ENCODE results near the gene OTX2. TPM values are rescaled to one million over a fixed set of nuclear protein-coding genes. Genes with fewer than 3 reads are reported as not detected.

Gene OTX2
- total RNA-seq, 1 experiment from 2014 or later: not detected

DNA sequence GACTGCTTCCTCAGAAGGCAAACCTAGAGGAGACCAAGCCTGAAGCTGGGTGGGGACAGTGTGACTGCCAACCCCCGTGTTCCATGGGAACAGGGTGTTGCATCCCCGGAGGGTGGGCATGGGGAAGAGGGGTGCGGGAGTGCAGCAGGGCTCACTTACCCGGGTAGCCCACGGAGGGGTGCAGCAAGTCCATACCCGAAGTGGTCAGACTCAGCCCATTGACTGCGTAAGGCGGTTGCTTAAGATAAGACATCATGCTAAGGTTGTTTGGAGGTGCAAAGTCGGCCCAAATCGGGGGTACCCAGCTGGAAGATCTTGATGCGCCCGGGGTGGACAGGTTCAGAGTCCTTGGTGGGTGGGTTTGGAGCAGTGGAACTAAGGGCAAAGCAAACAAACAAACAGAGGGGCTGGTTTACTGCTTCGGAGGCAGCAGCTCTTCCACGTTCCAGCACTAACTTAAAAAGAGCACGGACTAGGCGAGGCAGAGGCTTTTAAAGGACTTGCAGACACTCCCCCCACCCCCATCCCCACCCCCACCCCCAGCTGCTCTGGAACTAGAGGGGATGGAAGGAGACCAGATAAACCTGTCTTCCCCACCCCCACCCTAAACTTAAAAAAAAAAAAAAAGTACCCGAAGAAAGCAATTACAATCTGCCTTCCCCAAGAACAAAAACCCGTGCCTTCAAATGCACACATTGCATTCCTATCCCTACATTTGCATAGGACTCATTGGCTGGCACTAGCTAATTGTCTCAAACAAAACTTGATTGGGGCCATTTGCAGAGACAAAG is 4.9 kb downstream of the OTX2 start:
- no peak for ATAC-seq
- Histone ChIP-seq H3K4me1 (ENCODE audit: control insufficient read depth in 1 of 2, insufficient read depth in 2 of 2, low read length in 2 of 2) (no peaks in the 10 kb centered on the region), H3K9me2 (ENCODE audit: insufficient read depth) (no peaks in the 10 kb centered on the region), H3K9ac (ENCODE audit: low read length) (no peak overlapping the region), H4K20me1 (ENCODE audit: insufficient read depth) (no peaks in the 10 kb centered on the region), H3K36me3 (ENCODE audit: control insufficient read depth in 1 of 2, insufficient read depth in 2 of 2, low read length in 2 of 2) (no peaks in the 10 kb centered on the region), H3K27ac (ENCODE audit: low read depth, low read length) (no peak overlapping the region), H3K27me3 (ENCODE audit: insufficient read depth, low read length) (peaks cover 68% of the 10 kb centered on the region), H3K4me2 (ENCODE audit: low read length) (no peak overlapping the region), H2AFZ (ENCODE audit: low read depth, low read length, poor library complexity, severe bottlenecking) (no peak overlapping the region), H3K9me3 (ENCODE audit: control insufficient read depth in 1 of 2, insufficient read depth in 1 of 2, low read depth in 1 of 2, low read length in 2 of 2) (no peaks in the 10 kb centered on the region), H3K4me3 (replicated peaks in 1 of 2; ENCODE audit: low read depth in 1 of 2, low read length in 2 of 2) (no peak overlapping the region), H3K79me2 (ENCODE audit: insufficient read depth, low read length) (no peaks in the 10 kb centered on the region)
- ChIA-PET RAD21 (ENCODE audit: low non-redundant PET in 1 of 2, low total read pairs in 2 of 2, uncharacterized antibody in 2 of 2, unreplicated experiment in 2 of 2) (no interaction called here), CTCF (no interaction called here), POLR2A (no interaction called here)
- no TSS peak for BruUV-seq (replicated peaks)
- DNase-seq (ENCODE audit: low read depth, low spot score): no peak
- no peak for TF ChIP-seq CEBPB (IDR thresholded peaks at IDR 0.05; ENCODE audit: low read depth)
- TF ChIP-seq EZH2 (IDR thresholded peaks at IDR 0.05): no peak
- TF ChIP-seq EZH2phosphoT487 (IDR thresholded peaks at IDR 0.05; ENCODE audit: borderline replicate concordance): no peak
- no peak for TF ChIP-seq RAD21 (IDR thresholded peaks at IDR 0.05; ENCODE audit: low read depth)
- TF ChIP-seq, protein P1, sequence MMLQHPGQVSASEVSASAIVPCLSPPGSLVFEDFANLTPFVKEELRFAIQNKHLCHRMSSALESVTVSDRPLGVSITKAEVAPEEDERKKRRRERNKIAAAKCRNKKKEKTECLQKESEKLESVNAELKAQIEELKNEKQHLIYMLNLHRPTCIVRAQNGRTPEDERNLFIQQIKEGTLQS (IDR thresholded peaks at IDR 0.05): no peak
- no peak for TF ChIP-seq SIN3A (IDR thresholded peaks at IDR 0.05; ENCODE audit: low read depth)
- TF ChIP-seq SRF (IDR thresholded peaks at IDR 0.05; ENCODE audit: low read depth): no peak
- no peak for TF ChIP-seq JUND (IDR thresholded peaks at IDR 0.05)
- TF ChIP-seq, protein P2, sequence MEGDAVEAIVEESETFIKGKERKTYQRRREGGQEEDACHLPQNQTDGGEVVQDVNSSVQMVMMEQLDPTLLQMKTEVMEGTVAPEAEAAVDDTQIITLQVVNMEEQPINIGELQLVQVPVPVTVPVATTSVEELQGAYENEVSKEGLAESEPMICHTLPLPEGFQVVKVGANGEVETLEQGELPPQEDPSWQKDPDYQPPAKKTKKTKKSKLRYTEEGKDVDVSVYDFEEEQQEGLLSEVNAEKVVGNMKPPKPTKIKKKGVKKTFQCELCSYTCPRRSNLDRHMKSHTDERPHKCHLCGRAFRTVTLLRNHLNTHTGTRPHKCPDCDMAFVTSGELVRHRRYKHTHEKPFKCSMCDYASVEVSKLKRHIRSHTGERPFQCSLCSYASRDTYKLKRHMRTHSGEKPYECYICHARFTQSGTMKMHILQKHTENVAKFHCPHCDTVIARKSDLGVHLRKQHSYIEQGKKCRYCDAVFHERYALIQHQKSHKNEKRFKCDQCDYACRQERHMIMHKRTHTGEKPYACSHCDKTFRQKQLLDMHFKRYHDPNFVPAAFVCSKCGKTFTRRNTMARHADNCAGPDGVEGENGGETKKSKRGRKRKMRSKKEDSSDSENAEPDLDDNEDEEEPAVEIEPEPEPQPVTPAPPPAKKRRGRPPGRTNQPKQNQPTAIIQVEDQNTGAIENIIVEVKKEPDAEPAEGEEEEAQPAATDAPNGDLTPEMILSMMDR (IDR thresholded peaks at IDR 0.05 in 2 of 3, conservative IDR thresholded peaks at IDR 0.05 in 1 of 3; ENCODE audit: borderline replicate concordance in 1 of 3, insufficient read depth in 1 of 3, low read depth in 2 of 3, low read length in 2 of 3): no peak
- no peak for TF ChIP-seq FOSL1 (IDR thresholded peaks at IDR 0.05; ENCODE audit: low read depth)
- TF ChIP-seq POLR2A (IDR thresholded peaks at IDR 0.05; ENCODE audit: borderline replicate concordance, extremely low read depth, insufficient read depth, insufficient read length): no peak
- TF ChIP-seq, protein P3, sequence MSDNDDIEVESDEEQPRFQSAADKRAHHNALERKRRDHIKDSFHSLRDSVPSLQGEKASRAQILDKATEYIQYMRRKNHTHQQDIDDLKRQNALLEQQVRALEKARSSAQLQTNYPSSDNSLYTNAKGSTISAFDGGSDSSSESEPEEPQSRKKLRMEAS (IDR thresholded peaks at IDR 0.05): no peak
- TF ChIP-seq EGR1 (IDR thresholded peaks at IDR 0.05; ENCODE audit: low read depth): no peak
- TF ChIP-seq ELF1 (IDR thresholded peaks at IDR 0.05; ENCODE audit: borderline replicate concordance, low read depth): no peak
- no peak for TF ChIP-seq POLR2AphosphoS5 (IDR thresholded peaks at IDR 0.05; ENCODE audit: low read depth, low read length)
- no peak for TF ChIP-seq ZFX (IDR thresholded peaks at IDR 0.05)
- TF ChIP-seq TCF7L2 (IDR thresholded peaks at IDR 0.05; ENCODE audit: borderline replicate concordance, extremely low read depth, insufficient read depth, insufficient read length): no peak
- no peak for TF ChIP-seq ZNF274 (IDR thresholded peaks at IDR 0.05; ENCODE audit: low read depth, low read length)
- no peak for TF ChIP-seq CBX3 (IDR thresholded peaks at IDR 0.05; ENCODE audit: low read depth)
- TF ChIP-seq YY1 (IDR thresholded peaks at IDR 0.05; ENCODE audit: extremely low read depth, insufficient replicate concordance, low read depth, low read length): no peak
- intact Hi-C loops (cut with micrococcal nuclease): no loop called here
